Endodermal cell (in vitro differentiated cells): ENCODE measurements around the gene PSD2. TPM values are rescaled to one million over a fixed set of nuclear protein-coding genes. Genes with fewer than 3 reads are reported as not detected.

Source experiments
- DNase-seq: peaks from one replicate; pipeline ENCODE4 v3.0.0-alpha.2; 2017
- H3K27ac ChIP-seq: 2 replicates; pipeline ENCODE4 v1.5.1; 2013; ENCODE audit warnings: mild to moderate bottlenecking, low read depth, low read length, moderate library complexity
- H3K27me3 ChIP-seq: 2 replicates; pipeline ENCODE4 v1.6.1; 2013; ENCODE audit warnings: mild to moderate bottlenecking, low read length, moderate library complexity; ENCODE audit not compliant: insufficient read depth, control insufficient read depth, poor library complexity, severe bottlenecking
- H3K36me3 ChIP-seq: 2 replicates; pipeline ENCODE4 v1.7.0; 2013; ENCODE audit warnings: mild to moderate bottlenecking, low read length, moderate library complexity; ENCODE audit not compliant: control insufficient read depth, insufficient read depth
- H3K4me1 ChIP-seq: one replicate; pipeline ENCODE4 v1.7.0; 2013; ENCODE audit warnings: low read length; ENCODE audit not compliant: control insufficient read depth, insufficient read depth
- H3K4me3 ChIP-seq: 2 replicates; pipeline ENCODE4 v1.5.1; 2013; ENCODE audit warnings: mild to moderate bottlenecking, low read length, moderate library complexity
- H3K9ac ChIP-seq: 2 replicates; pipeline ENCODE4 v1.6.1; 2013; ENCODE audit warnings: mild to moderate bottlenecking, low read length, moderate library complexity; ENCODE audit not compliant: poor library complexity, severe bottlenecking; ENCODE audit errors: extremely low read depth
- H3K9me3 ChIP-seq: 2 replicates; pipeline ENCODE4 v1.6.1; 2013; ENCODE audit warnings: mild to moderate bottlenecking, low read length, moderate library complexity; ENCODE audit not compliant: control insufficient read depth
- H3K27ac Mint-ChIP-seq: 2 replicates; pipeline ENCODE4 v1.8.0; 2020; ENCODE audit warnings: mixed read lengths
- H3K27me3 Mint-ChIP-seq: 2 replicates; pipeline ENCODE4 v1.8.0; 2021; ENCODE audit warnings: mild to moderate bottlenecking, mixed read lengths; ENCODE audit not compliant: insufficient read depth
- H3K36me3 Mint-ChIP-seq: 2 replicates; pipeline ENCODE4 v1.8.0; 2020; ENCODE audit warnings: low read depth, mixed read lengths
- H3K4me1 Mint-ChIP-seq: 2 replicates; pipeline ENCODE4 v1.8.0; 2020; ENCODE audit warnings: mixed read lengths
- H3K4me3 Mint-ChIP-seq: 2 replicates; pipeline ENCODE4 v1.8.0; 2020; ENCODE audit warnings: mild to moderate bottlenecking, moderate library complexity, mixed read lengths
- H3K9me3 Mint-ChIP-seq: 2 replicates; pipeline ENCODE4 v1.8.0; 2020; ENCODE audit warnings: mild to moderate bottlenecking, mixed read lengths
- WGBS, 2 experiments: methylation state at CpG; one replicate each; pipeline versions ENCODE4 v1.1.5 to v1.1.7; 2013; ENCODE audit warnings: missing lambda C conversion rate in 2 of 2, mixed read lengths in 1 of 2; ENCODE audit not compliant: insufficient coverage in 1 of 2, insufficient read length in 1 of 2; 5-methylcytosine and 5-hydroxymethylcytosine counted together
- long read RNA-seq, 4 experiments: library from polyadenylated mRNA in 2 of 4; library from RNA in 1 of 4; library from capped mRNA in 1 of 4; stranded (forward) in 3 of 4; unstranded in 1 of 4; transcript quantifications; one replicate each; pipeline ENCODE4 v2.0.0, GENCODE V29; 2020 to 2021; ENCODE audit warnings: inconsistent platforms in 1 of 4
- polyA plus RNA-seq, 2 experiments: library from polyadenylated mRNA; stranded (reverse); fragments of 50-300 nt; gene quantifications; one replicate each; pipeline ENCODE4 v1.2.3, GENCODE V29; 2013
- total RNA-seq, 2 donors: library from RNA; stranded (reverse); fragmentation: NEBNext Ultra II Directional in 1 of 2; extraction: Animal tissue kit (Norgen Biotek cat#: 25700) in 1 of 2; gene quantifications; 2 replicates in 1 of 2; 3 replicates in 1 of 2; pipeline ENCODE4 v1.2.1, GENCODE V29; 2021
- TF ChIP-seq, protein P1 (sequence below): fragments of 200-600 bp; sonication (generic); conservative IDR thresholded peaks from 2 replicates; pipeline ENCODE4 v1.5.0; 2021; ENCODE audit warnings: antibody characterized with exemption, mild to moderate bottlenecking

The PSD2 gene
- 1 to 10 TPM in 1 of 2 donors, under 1 TPM in 1; 0.55 to 2.5 TPM for total RNA-seq
- 2.0 TPM for polyA plus RNA-seq (2013, experiment 1 of 2)
- polyA plus RNA-seq (2013, experiment 2 of 2): 2.0 TPM
- long read RNA-seq, experiment 1, partial matches to known transcripts: 3 of 3 reads
- long read RNA-seq, experiment 1, other reads (novel, unspliced or antisense): 0 of 3 reads
- long read RNA-seq, experiment 2, partial matches to known transcripts: 3 of 4 reads
- long read RNA-seq, experiment 2, other reads (novel, unspliced or antisense): 1 of 4 reads
- long read RNA-seq, experiment 3, partial matches to known transcripts: 0 of 2 reads
- long read RNA-seq, experiment 3, other reads (novel, unspliced or antisense): 2 of 2 reads
- long read RNA-seq, experiment 4: 0 reads

- Mint-ChIP-seq H3K4me1 (peaks cover 2% of the 10 kb centered on the region), H3K4me3 (peak within 1 kb of the TSS; percentile 48), H3K9me3 (no peaks in the 10 kb centered on the region), H3K27me3 (peaks cover 94% of the 10 kb centered on the region), H3K27ac (no peak within 1 kb of the TSS), H3K36me3 (no peaks in the 10 kb centered on the region)
- 2 to 5% methylated on average over 16 to 83 of the region's 83 CpGs for WGBS, 2 experiments
- H3K9me3 ChIP-seq: no peaks in the 10 kb centered on the region
- no peaks in the 10 kb centered on the region for H3K4me1 ChIP-seq
- no peak within 1 kb of the TSS for H3K9ac ChIP-seq
- H3K4me3 ChIP-seq: no peak within 1 kb of the TSS
- TF ChIP-seq, protein P1, sequence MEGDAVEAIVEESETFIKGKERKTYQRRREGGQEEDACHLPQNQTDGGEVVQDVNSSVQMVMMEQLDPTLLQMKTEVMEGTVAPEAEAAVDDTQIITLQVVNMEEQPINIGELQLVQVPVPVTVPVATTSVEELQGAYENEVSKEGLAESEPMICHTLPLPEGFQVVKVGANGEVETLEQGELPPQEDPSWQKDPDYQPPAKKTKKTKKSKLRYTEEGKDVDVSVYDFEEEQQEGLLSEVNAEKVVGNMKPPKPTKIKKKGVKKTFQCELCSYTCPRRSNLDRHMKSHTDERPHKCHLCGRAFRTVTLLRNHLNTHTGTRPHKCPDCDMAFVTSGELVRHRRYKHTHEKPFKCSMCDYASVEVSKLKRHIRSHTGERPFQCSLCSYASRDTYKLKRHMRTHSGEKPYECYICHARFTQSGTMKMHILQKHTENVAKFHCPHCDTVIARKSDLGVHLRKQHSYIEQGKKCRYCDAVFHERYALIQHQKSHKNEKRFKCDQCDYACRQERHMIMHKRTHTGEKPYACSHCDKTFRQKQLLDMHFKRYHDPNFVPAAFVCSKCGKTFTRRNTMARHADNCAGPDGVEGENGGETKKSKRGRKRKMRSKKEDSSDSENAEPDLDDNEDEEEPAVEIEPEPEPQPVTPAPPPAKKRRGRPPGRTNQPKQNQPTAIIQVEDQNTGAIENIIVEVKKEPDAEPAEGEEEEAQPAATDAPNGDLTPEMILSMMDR: no peak
- no peak within 1 kb of the TSS for H3K27ac ChIP-seq
- DNase-seq: peak; percentile 81
- H3K27me3 ChIP-seq: peaks cover 92% of the 10 kb centered on the region
- H3K36me3 ChIP-seq: no peaks in the 10 kb centered on the region
Observed at GRCh38 chr5:139795074-139796001, at the start of gene PSD2. Gene PSD2 (plus strand): TSS chr5:139795808. CDS start chr5:139809441, 13,633 bp downstream.

DNA sequence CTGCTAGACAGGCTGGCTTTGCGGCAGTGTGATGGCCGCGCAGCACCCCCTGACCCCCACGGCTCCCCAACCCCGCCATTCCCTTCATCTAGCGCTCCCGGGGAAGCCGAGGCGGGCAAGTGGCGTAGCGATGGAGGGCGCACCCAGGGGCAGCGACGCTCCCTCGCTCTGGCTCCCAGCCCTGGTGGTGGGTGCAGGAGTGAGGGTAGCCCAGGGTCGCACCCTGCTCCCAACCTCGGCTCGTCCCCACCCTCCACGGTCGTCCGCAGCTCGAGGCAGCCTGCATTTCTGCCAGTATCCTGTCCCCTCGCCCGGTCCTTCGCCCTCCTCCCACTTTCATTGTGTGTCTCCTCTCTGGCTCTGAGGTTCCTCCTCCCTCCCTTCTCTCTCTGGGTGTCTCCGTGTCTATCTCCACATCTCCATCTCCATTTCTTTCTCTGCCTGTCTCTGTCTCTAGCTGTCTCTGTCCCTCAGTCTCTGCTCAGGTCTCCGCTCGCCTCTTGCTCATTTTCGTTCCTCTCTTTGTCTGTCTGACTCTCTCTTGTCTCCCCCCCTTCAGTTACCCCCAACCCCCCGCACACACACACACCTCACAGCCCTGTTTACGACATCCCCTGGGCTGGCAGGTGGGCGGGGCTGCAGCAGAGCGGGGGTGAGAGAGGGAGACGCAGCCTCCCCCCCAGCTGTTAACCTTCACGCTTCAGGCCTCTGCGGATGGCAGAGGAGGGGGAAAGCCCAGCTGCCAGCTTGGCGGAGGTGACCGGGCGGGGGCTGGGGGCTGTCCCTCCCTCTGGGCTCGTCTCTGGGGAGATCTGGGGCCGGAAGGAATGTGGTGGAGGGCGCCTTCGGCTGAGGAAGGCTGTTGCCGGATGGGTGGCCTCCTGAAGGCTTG, 48.7 kb upstream of the PSD2 start:
- Mint-ChIP-seq H3K9me3 (no peaks in the 10 kb centered on the region), H3K27ac (no peak overlapping the region), H3K27me3 (peaks cover 83% of the 10 kb centered on the region), H3K4me3 (peak overlapping the region; percentile 50), H3K4me1 (peaks cover 33% of the 10 kb centered on the region), H3K36me3 (peaks cover 2% of the 10 kb centered on the region)
- Histone ChIP-seq H3K4me1 (peaks cover 7% of the 10 kb centered on the region), H3K27me3 (peaks cover 81% of the 10 kb centered on the region), H3K9ac (no peak overlapping the region), H3K9me3 (no peaks in the 10 kb centered on the region), H3K27ac (peak overlapping the region; percentile 93), H3K4me3 (peak overlapping the region; percentile 58), H3K36me3 (no peaks in the 10 kb centered on the region)
- DNase-seq: peak; percentile 82
- TF ChIP-seq, protein P1: no peak
- 2% methylated on average over 21 to 43 of the region's 44 CpGs for WGBS, 2 experiments
